GM08714 (cell line): ENCODE results near the gene CXorf51A.
"Not testable (repeated sequence)": the region's sequence is repeated elsewhere in the genome, so short reads cannot be mapped to it uniquely, and the experiment has no call there.

Experiments used
- H3K4me3 ChIP-seq: fragments of 200-500 bp; sonication (Bioruptor generic); 2 replicates; pipeline ENCODE4 v1.5.1; 2014; ENCODE audit warnings: mild to moderate bottlenecking, low read length, inconsistent platforms
- ZNF274 ChIP-seq: IDR thresholded peaks from 2 replicates; pipeline ENCODE4 v1.6.1; 2012; ENCODE audit warnings: mild to moderate bottlenecking, low read depth, low read length

Gene CXorf51A

DNA sequence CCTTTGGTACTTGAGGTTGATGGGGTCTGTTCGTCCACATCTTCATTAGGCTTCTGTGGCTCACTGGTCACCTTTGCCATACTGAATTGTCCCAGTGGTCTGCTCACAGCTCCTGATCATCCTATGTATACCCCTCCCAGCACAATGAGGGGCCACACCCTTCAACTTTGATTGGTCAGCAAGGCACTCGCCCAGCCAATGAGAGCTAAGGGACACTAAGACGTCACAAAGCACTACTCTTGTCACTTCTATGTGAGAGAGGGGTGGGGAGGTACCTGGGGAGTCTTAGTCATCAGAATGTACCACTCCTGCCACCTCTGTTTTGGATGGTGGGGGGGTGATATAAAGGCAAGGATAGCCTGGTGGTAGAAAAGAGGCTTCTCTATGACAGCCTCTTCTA, at the start of gene CXorf51A:
CXorf51A (minus strand) TSS at position 101 of the 400 bp plus-strand sequence; CDS start at position 80, 21 bp downstream.
- H3K4me3 ChIP-seq = not testable (repeated sequence)

- no peak for TF ChIP-seq ZNF274
- no peak overlapping the region for H3K4me3 ChIP-seq
These were observed 49.0 kb upstream of the CXorf51A start for GRCh38 chrX:146863566-146863965.

DNA sequence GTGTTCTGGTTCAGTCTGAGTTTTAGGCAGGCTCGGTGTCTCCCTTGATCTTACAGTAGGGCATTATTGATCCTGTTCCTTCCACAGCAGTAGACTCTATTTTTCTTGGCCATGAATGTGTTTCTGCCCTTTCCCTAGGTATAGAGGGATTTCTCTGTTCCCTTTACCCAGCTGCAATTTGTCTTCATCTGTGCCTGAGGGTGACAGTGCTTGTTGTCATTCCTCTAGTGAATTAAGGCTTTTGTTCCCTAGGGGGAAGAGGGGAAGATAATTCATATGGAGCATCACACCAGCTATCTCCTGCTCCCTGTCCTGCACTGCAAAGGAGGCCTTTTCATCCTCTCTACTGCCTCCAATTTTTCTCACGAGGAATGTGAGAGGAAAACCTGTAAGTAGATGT, 39.7 kb upstream of the CXorf51A start:
- TF ChIP-seq ZNF274 = no peak
- H3K4me3 ChIP-seq = no peak overlapping the region

GRCh38 chrX:146831994-146832393, 17.4 kb upstream of the CXorf51A start:
- H3K4me3 ChIP-seq = no peak overlapping the region
- no peak for TF ChIP-seq ZNF274

- not testable (repeated sequence) for H3K4me3 ChIP-seq
These were observed 5.1 kb downstream of the CXorf51A start, which contains the start of gene CXorf51B for GRCh38 chrX:146809471-146809870. CXorf51B (plus strand) TSS chrX:146809771; CDS start chrX:146809792, 21 bp downstream.
